Neutrophil (primary cell): ENCODE measurements around the gene ZNF19.

Source experiments
- H3K27ac ChIP-seq: fragments of 200-600 bp; sonication (generic); 2 replicates; pipeline ENCODE4 v1.5.1; 2016; ENCODE audit warnings: mild to moderate bottlenecking, moderate library complexity
- H3K27me3 ChIP-seq: fragments of 200-600 bp; sonication (generic); 2 replicates; pipeline ENCODE4 v1.6.0; 2016; ENCODE audit warnings: mild to moderate bottlenecking
- H3K36me3 ChIP-seq: fragments of 200-600 bp; sonication (generic); 2 replicates; pipeline ENCODE4 v1.5.1; 2017
- H3K4me1 ChIP-seq, 2 experiments: fragments of 200-600 bp in 1 of 2; sonication (generic) in 1 of 2; 1 replicate in 1 of 2; 2 replicates in 1 of 2; pipeline versions ENCODE4 v1.5.1 to v1.6.1; 2013 to 2016; ENCODE audit warnings: low read depth in 1 of 2, low read length in 1 of 2, mild to moderate bottlenecking in 1 of 2, moderate library complexity in 1 of 2; ENCODE audit not compliant: control insufficient read depth in 1 of 2, insufficient read depth in 1 of 2
- H3K4me3 ChIP-seq, 2 experiments: fragments of 200-600 bp in 1 of 2; sonication (generic) in 1 of 2; 1 replicate in 1 of 2; 2 replicates in 1 of 2; pipeline ENCODE4 v1.5.1; 2013 to 2016; ENCODE audit warnings: low read depth in 1 of 2, low read length in 1 of 2, mild to moderate bottlenecking in 1 of 2, moderate library complexity in 1 of 2
- H3K9me3 ChIP-seq: fragments of 200-600 bp; sonication (generic); 2 replicates; pipeline ENCODE4 v1.5.1; 2016
- CTCF ChIP-seq: fragments of 200-600 bp; sonication (generic); IDR thresholded peaks from 2 replicates; pipeline ENCODE4 v1.5.1; 2016; ENCODE audit warnings: antibody characterized with exemption

Gene ZNF19

GRCh38 chr16:71443714-71444113, 45.4 kb downstream of the ZNF19 start:
- H3K36me3 ChIP-seq: no peaks in the 10 kb centered on the region
- H3K4me3 ChIP-seq: no peak overlapping the region
- H3K27ac ChIP-seq: no peak overlapping the region
- peaks cover 12% of the 10 kb centered on the region for H3K27me3 ChIP-seq
- peaks cover 20% of the 10 kb centered on the region for H3K9me3 ChIP-seq
- H3K4me1 ChIP-seq: no peaks in the 10 kb centered on the region
- TF ChIP-seq CTCF: no peak

GRCh38 chr16:71442051-71442440, 47.1 kb downstream of the ZNF19 start, which contains the start of gene TLE7:
Gene TLE7 (minus strand): TSS chr16:71442054. CDS start chr16:71433324, 8,730 bp downstream.
- no peak within 1 kb of the TSS for H3K27ac ChIP-seq
- no peak within 1 kb of the TSS for H3K4me3 ChIP-seq
- H3K36me3 ChIP-seq: no peaks in the 10 kb centered on the region
- peaks cover 8% of the 10 kb centered on the region for H3K9me3 ChIP-seq
- no peak for TF ChIP-seq CTCF
- peaks cover 12% of the 10 kb centered on the region for H3K27me3 ChIP-seq
- no peaks in the 10 kb centered on the region for H3K4me1 ChIP-seq

- Histone ChIP-seq H3K9me3 (peaks cover 2% of the 10 kb centered on the region), H3K4me3 (no peak overlapping the region), H3K4me1 (no peaks in the 10 kb centered on the region), H3K36me3 (no peaks in the 10 kb centered on the region), H3K27me3 (peaks cover 12% of the 10 kb centered on the region), H3K27ac (no peak overlapping the region)
- peak; percentile 35 for TF ChIP-seq CTCF
Measured at GRCh38 chr16:71441348-71442050, 47.6 kb downstream of the ZNF19 start.

- TF ChIP-seq CTCF: no peak
- no peak overlapping the region for H3K4me3 ChIP-seq
- no peak overlapping the region for H3K27ac ChIP-seq
- peaks cover 12% of the 10 kb centered on the region for H3K27me3 ChIP-seq
- H3K36me3 ChIP-seq: no peaks in the 10 kb centered on the region
- H3K9me3 ChIP-seq: no peaks in the 10 kb centered on the region
- H3K4me1 ChIP-seq: no peaks in the 10 kb centered on the region
Measured at GRCh38 chr16:71440669-71441347, 48.3 kb downstream of the ZNF19 start.

GRCh38 chr16:71439523-71439922, 49.6 kb downstream of the ZNF19 start:
- peaks cover 12% of the 10 kb centered on the region for H3K27me3 ChIP-seq
- TF ChIP-seq CTCF: no peak
- H3K4me3 ChIP-seq: no peak overlapping the region
- H3K9me3 ChIP-seq: no peaks in the 10 kb centered on the region
- H3K36me3 ChIP-seq: no peaks in the 10 kb centered on the region
- no peak overlapping the region for H3K27ac ChIP-seq
- H3K4me1 ChIP-seq: no peaks in the 10 kb centered on the region
